Endothelial cell of umbilical vein (primary cell): Measurements from ENCODE around the gene SERPINB3.
"Not testable (repeated sequence)": the region's sequence is repeated elsewhere in the genome, so short reads cannot be mapped to it uniquely, and the experiment has no call there.

Experiments
- EZH2 ChIP-seq: IDR thresholded peaks from 2 replicates; pipeline ENCODE4 v1.6.1; 2012; ENCODE audit warnings: borderline replicate concordance, low read depth, mild to moderate bottlenecking, moderate library complexity, low read length, inconsistent platforms; ENCODE audit not compliant: severe bottlenecking
- FOS ChIP-seq: IDR thresholded peaks from 2 replicates; pipeline ENCODE4 v1.6.1; 2011; ENCODE audit warnings: mild to moderate bottlenecking, low read length, moderate library complexity, borderline replicate concordance; ENCODE audit not compliant: insufficient read depth
- JUN ChIP-seq: IDR thresholded peaks from 2 replicates; pipeline ENCODE4 v1.6.1; 2011; ENCODE audit warnings: borderline replicate concordance, low read depth; ENCODE audit not compliant: insufficient read length, insufficient read depth
- MYC ChIP-seq: IDR thresholded peaks from one replicate; pipeline ENCODE4 v1.6.1; 2011; ENCODE audit warnings: mild to moderate bottlenecking, low read depth, low read length
- POLR2A ChIP-seq: IDR thresholded peaks from 2 replicates; pipeline ENCODE4 v1.6.1; 2012; ENCODE audit warnings: low read depth, mild to moderate bottlenecking, control low read depth, low read length
- POLR2AphosphoS5 ChIP-seq: IDR thresholded peaks from 2 replicates; pipeline ENCODE4 v1.6.1; 2012; ENCODE audit warnings: low read depth, mild to moderate bottlenecking, control low read depth, low read length, moderate library complexity; ENCODE audit not compliant: insufficient read depth
- TF ChIP-seq, protein P1 (sequence below), 2 donors: IDR thresholded peaks; 1 replicate in 1 of 2; 2 replicates in 1 of 2; pipeline ENCODE4 v1.5.1; 2011; ENCODE audit warnings: low read length in 2 of 2, mild to moderate bottlenecking in 2 of 2, moderate library complexity in 2 of 2, control low read depth in 1 of 2, inconsistent platforms in 1 of 2, low read depth in 1 of 2; ENCODE audit not compliant: insufficient read depth in 1 of 2; ENCODE audit errors: extremely low read depth in 1 of 2
- TF ChIP-seq, protein P2 (sequence below): IDR thresholded peaks from 2 replicates; pipeline ENCODE4 v1.6.1; 2011; ENCODE audit not compliant: insufficient read depth, insufficient read length

DNA sequence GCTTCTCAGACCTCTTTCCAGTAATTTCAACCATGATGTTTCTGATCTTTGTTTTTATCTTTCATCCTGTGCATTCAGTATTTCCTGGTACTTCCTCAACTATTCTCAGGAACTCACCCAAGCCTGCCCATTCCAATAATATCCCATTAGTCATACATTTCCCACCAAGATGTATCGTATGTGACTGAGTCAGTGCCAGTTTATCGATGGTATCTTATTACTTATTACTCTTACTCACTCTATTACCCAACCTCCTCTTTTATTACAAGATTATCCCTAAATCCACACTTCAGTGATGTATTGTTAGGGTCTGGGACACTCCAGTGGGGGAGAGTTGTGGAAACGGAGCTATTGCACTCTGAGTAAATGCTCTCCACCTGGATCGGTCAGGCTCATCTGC, 2.8 kb downstream of the SERPINB3 start:
- TF ChIP-seq, protein P1, sequence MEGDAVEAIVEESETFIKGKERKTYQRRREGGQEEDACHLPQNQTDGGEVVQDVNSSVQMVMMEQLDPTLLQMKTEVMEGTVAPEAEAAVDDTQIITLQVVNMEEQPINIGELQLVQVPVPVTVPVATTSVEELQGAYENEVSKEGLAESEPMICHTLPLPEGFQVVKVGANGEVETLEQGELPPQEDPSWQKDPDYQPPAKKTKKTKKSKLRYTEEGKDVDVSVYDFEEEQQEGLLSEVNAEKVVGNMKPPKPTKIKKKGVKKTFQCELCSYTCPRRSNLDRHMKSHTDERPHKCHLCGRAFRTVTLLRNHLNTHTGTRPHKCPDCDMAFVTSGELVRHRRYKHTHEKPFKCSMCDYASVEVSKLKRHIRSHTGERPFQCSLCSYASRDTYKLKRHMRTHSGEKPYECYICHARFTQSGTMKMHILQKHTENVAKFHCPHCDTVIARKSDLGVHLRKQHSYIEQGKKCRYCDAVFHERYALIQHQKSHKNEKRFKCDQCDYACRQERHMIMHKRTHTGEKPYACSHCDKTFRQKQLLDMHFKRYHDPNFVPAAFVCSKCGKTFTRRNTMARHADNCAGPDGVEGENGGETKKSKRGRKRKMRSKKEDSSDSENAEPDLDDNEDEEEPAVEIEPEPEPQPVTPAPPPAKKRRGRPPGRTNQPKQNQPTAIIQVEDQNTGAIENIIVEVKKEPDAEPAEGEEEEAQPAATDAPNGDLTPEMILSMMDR (IDR thresholded peaks at IDR 0.05; ENCODE audit: extremely low read depth in 1 of 2, insufficient read depth in 1 of 2, low read depth in 1 of 2, low read length in 2 of 2) = not testable (repeated sequence)
- TF ChIP-seq FOS, POLR2AphosphoS5, EZH2, POLR2A, JUN, MYC: not testable (repeated sequence)
- TF ChIP-seq, protein P2, sequence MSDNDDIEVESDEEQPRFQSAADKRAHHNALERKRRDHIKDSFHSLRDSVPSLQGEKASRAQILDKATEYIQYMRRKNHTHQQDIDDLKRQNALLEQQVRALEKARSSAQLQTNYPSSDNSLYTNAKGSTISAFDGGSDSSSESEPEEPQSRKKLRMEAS = not testable (repeated sequence)
